GM18951 (cell line): ENCODE data around the gene DNAJC13.
"Not testable (repeated sequence)": the region's sequence is repeated elsewhere in the genome, so short reads cannot be mapped to it uniquely, and the experiment has no call there.

ENCODE experiments used
- POLR2A ChIP-seq: IDR thresholded peaks from 4 replicates; pipeline ENCODE4 v1.6.1; 2011; ENCODE audit warnings: mild to moderate bottlenecking; ENCODE audit not compliant: insufficient read length, insufficient read depth; ENCODE audit errors: extremely low read depth
- in situ Hi-C: fragments of 300-500 bp; cut with MboI; formaldehyde crosslinking; loops from one replicate; pipeline ENCODE4 v1.12.0; 2022; ENCODE audit warnings: low sequenced_read_pairs, mixed read lengths, inconsistent platforms; ENCODE audit not compliant: unreplicated experiment

Gene DNAJC13

DNA sequence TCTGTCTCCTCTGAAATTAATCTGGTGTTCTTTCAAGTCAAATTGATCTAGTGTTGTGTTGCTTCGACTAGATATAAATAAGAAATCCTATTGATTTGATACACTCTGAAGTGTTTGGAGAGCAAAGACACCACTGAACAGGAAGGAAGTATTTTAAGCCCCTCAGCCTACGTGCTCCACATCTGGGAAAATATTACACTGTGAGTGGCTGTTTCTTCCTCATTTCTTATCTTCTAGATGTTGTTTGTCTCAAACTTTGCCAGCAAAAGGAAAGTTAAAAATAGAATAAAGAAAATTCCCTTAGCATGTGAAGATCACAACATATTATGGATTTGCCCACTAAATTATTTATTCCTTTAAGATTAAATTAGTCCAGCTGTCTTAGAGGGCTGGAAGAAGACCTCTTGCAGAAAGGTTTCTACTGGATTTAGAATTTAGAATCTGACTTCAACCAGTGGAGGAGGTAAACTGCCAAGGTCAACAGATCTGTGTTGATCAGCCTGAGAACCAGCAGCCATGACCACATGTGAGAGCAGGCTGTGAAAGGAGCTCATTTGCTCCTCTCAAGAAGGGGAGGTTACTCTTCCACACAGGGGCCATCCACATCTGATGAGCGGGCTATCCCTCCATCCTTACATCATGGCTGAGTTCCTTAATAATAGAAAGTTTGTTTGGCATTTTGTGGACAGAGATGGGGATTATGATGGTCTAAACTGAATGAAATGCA lies 133.4 kb downstream of the DNAJC13 start:
- in situ Hi-C loops: no loop called here
- TF ChIP-seq POLR2A: no peak

- no peak for TF ChIP-seq POLR2A
- in situ Hi-C loops: no loop called here
These were observed 136.5 kb downstream of the DNAJC13 start for GRCh38 chr3:132553826-132554225.

DNA sequence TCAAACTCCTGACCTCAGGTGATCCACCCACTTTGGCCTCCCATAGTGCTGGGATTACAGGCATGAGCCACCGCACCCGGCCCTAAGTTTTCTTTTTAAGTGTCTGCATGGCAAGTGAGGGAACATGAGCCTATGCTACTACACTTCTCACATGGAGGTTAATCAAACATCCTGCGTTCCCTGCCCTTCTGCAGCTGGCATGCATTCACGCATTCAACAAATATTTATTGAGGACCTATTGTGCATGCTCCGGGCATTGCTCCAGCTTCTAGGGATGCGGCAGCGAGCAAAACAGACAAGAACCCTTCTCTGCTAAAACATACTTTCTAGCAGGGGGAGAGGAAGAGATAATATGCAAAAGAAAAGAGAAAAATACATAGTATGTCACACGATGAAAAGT lies 137.1 kb downstream of the DNAJC13 start:
- no peak for TF ChIP-seq POLR2A
- in situ Hi-C loops: no loop called here

DNA sequence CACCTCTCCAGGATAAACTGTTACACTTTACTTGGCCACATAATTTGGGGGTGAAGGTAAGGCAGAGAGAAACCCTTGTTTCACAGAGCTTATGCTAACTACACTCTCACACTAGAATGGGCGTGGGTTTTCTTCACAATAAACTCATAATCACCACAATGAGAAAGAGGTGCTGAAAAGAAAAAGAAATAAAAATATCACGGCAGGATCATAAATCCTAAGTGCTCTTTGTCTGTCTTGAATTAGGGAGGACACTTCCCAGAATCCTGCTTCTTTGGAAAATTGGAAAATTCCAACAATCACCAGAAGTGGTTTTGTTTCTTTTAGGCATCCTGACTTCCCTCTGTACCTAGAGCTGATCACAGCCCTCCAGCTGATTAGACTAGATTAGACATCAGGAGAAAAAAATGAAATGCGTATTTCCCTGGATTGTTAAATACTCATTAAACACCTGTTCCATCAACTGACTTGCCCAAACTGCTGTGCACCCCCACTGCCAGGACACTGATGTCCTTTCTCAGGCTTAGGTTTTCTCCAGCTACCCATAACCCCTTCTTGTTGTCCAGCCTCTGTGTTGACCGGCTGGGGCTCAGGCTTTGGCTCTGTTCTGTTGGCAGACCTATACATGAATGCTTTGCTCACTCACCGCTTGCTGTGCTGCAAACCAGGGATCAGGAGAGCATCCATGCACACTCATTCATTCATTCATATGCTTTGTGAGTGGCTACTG lies 138.2 kb downstream of the DNAJC13 start:
- in situ Hi-C loops: no loop called here
- no peak for TF ChIP-seq POLR2A

GRCh38 chr3:132556036-132556386 lies 138.7 kb downstream of the DNAJC13 start:
- in situ Hi-C loops: not testable (repeated sequence)

DNA sequence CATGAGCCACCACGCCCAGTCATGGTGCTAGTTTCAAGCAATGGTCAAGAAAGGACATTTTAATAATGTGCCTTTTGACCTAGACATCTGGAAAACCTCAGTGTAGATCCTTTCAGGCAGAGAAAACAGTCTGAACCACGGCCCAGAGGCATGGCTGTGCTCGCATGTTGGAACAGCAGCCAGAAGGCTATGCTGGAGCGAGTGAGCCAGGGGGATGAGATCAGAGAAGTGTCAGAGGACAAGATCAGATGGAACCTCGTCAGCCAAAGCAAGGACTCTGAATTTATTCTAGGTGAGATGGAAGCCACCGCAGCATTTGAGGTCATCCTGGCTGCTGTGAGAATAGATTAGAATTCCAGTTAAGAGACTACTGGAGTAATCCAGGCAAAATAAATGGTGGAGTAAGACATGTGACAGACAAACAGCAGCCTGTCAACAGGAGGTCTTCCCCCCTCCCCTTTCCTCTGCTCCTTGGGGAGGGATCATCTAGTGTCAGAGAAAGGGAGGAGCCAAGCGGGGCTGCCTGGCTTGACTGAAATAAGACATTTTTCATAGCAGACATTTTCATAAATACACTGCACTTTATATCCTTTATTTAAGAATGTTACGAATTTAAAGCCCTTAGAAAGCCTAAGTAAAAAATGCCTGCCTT lies 139.3 kb downstream of the DNAJC13 start:
- TF ChIP-seq POLR2A: no peak
- in situ Hi-C loops: no loop called here

- TF ChIP-seq POLR2A: no peak
- in situ Hi-C loops: no loop called here
These were observed 143.7 kb downstream of the DNAJC13 start for GRCh38 chr3:132561003-132561402.

DNA sequence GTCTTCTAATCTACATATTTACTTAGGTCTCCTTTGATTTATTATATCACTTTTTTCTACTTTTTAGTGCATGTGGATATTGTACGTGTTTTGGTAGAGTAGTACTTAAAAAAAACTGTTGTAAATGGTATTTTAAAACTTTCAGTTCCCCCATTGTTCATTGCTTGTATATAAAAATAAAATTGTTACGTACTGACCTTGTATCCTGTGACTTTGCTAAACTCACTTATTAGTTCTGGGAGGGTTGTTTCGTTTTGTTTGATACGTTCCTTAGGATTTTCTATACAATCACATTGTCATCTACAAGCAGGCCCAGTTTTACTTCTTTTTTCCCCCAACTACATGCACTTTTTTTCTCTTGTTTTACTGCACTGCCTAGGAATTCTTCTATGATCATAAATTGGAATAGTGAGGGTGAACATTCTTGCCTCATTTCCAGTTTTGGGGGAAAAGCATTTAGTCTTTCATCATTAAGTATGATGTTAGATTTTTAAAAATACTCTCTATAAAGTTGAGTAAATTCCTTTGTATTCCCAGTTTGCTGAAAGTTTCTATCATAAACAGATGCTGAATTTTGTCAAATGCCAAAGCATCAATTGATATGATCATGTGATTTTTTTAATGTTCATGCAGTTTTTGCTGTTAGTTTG lies 146.2 kb downstream of the DNAJC13 start:
- in situ Hi-C loops: no loop called here
- no peak for TF ChIP-seq POLR2A

- no peak for TF ChIP-seq POLR2A
- in situ Hi-C loops: no loop called here
These were observed 146.8 kb downstream of the DNAJC13 start for GRCh38 chr3:132564070-132564465.

DNA sequence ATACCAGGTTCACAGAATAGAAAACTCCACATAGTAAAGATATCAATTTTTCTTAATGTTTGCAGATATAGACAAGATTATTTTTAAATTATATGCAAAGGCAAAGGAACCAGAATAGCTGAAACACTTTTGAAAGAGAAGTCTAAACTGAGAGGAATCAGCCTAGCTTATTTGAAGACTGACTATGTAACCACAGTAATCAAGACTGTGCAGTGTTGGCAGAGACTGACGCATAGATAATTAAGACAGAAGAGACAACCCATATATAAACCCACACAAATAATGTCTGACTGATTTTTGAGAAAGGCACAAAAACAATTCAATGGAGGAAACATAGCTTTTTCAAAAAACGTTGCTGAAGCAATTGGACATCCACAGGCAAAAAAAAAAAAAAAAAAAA lies 151.1 kb downstream of the DNAJC13 start:
- in situ Hi-C loops: no loop called here
- TF ChIP-seq POLR2A: no peak

GRCh38 chr3:132569153-132569552 lies 151.9 kb downstream of the DNAJC13 start:
- no peak for TF ChIP-seq POLR2A
- in situ Hi-C loops: no loop called here

DNA sequence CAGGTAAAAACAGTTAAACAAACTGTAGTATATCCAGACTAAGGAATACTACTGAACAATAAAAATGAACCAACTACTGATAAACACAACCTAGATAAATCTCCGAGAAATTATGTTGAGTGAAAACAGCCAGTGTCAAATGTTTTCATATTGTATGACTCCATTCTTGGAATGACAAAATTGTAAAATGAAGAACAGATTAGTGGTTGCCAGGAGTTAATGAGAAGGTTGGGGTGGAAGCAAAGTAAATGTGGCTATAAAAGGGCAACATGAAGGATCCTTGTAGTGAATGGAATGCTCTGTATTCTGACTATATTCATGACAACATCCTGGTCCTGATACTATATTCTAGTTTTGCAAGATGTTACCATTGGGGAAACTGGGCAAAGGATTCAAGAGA lies 152.3 kb downstream of the DNAJC13 start:
- in situ Hi-C loops: no loop called here
- TF ChIP-seq POLR2A: no peak

- in situ Hi-C loops: no loop called here
- TF ChIP-seq POLR2A: no peak
These were observed 152.7 kb downstream of the DNAJC13 start for GRCh38 chr3:132570016-132570415.
